Caco-2 (cell line): ENCODE data around the gene ZBTB42. TPM values are rescaled to one million over a fixed set of nuclear protein-coding genes. Genes with fewer than 3 reads are reported as not detected.
A peak's percentile ranks its signal among the peaks of the same experiment; 100 is the strongest.

Experiments
- BruUV-seq: library from RNA; stranded (reverse); fragments of 400-500 nt; replicated peaks from 2 replicates; lab custom pipeline; 2021; lab: Mats Ljungman, UMichigan
- CTCF ChIA-PET: fragments of 300-600 bp; sonication (Branson Sonifier 250); formaldehyde crosslinking; loops from one replicate; lab custom pipeline; 2022; ENCODE audit warnings: antibody characterized with exemption; lab: Charles Lee
- POLR2A ChIA-PET: fragments of 300-600 bp; sonication (Branson Sonifier 250); formaldehyde crosslinking; loops from one replicate; lab custom pipeline; 2022; ENCODE audit warnings: antibody characterized with exemption; lab: Charles Lee
- DNase-seq, 2 experiments: peaks; one replicate each; pipeline versions ENCODE4 v3.0.0 to v3.0.0-alpha.2; 2020 to 2022
- H3K27me3 ChIP-seq: replicated peaks from 2 replicates; pipeline ENCODE4 v1.6.0; 2011; ENCODE audit warnings: low read length; ENCODE audit not compliant: control insufficient read depth, insufficient read depth
- H3K36me3 ChIP-seq: 2 replicates; pipeline ENCODE4 v1.5.1; 2011; ENCODE audit warnings: low read length; ENCODE audit not compliant: control insufficient read depth, insufficient read depth
- H3K4me1 ChIP-seq: fragments of 250-450 bp; sonication (Bioruptor Pico); 2 replicates; pipeline ENCODE4 v1.5.1; 2020; ENCODE audit warnings: mild to moderate bottlenecking
- H3K4me3 ChIP-seq: 2 replicates; pipeline ENCODE4 v1.5.1; 2011; ENCODE audit warnings: low read depth, mild to moderate bottlenecking, control low read depth, low read length
- H3K9me3 ChIP-seq: fragments of 250-450 bp; sonication (Bioruptor Pico); 2 replicates; pipeline ENCODE4 v1.5.1; 2020; ENCODE audit warnings: mild to moderate bottlenecking, moderate library complexity
- H3K27ac Mint-ChIP-seq: one replicate; pipeline ENCODE4 v1.8.0; 2022; ENCODE audit warnings: mixed read lengths; ENCODE audit not compliant: unreplicated experiment
- H3K27me3 Mint-ChIP-seq: one replicate; pipeline ENCODE4 v1.8.0; 2022; ENCODE audit warnings: mixed read lengths; ENCODE audit not compliant: insufficient read depth, unreplicated experiment
- H3K36me3 Mint-ChIP-seq: one replicate; pipeline ENCODE4 v1.8.0; 2022; ENCODE audit warnings: mild to moderate bottlenecking, mixed read lengths; ENCODE audit not compliant: insufficient read depth, unreplicated experiment
- H3K4me1 Mint-ChIP-seq: one replicate; pipeline ENCODE4 v1.8.0; 2022; ENCODE audit warnings: low read depth, mixed read lengths; ENCODE audit not compliant: unreplicated experiment
- H3K4me3 Mint-ChIP-seq: one replicate; pipeline ENCODE4 v1.8.0; 2022; ENCODE audit warnings: mild to moderate bottlenecking, moderate library complexity, mixed read lengths; ENCODE audit not compliant: unreplicated experiment
- H3K9me3 Mint-ChIP-seq: one replicate; pipeline ENCODE4 v1.8.0; 2022; ENCODE audit warnings: mixed read lengths; ENCODE audit not compliant: unreplicated experiment
- CTCF ChIP-seq, 2 experiments: fragments of 200-600 bp in 1 of 2; IDR thresholded peaks; 1 replicate in 1 of 2; 2 replicates in 1 of 2; pipeline versions ENCODE4 v1.5.1 to v1.8.0; 2011 to 2022; ENCODE audit warnings: antibody characterized with exemption in 1 of 2, control low read depth in 1 of 2, inconsistent platforms in 1 of 2, low read depth in 1 of 2, low read length in 1 of 2, mild to moderate bottlenecking in 1 of 2, moderate library complexity in 1 of 2; ENCODE audit not compliant: insufficient read depth in 1 of 2, severe bottlenecking in 1 of 2, unreplicated experiment in 1 of 2
- intact Hi-C: fragments of 100-400 bp; cut with micrococcal nuclease; formaldehyde crosslinking; loops from one replicate; pipeline ENCODE4 v1.10.0; 2022; ENCODE audit not compliant: unreplicated experiment
- total RNA-seq: library from RNA; stranded (reverse); gene quantifications from 2 replicates; pipeline ENCODE4 v1.2.3, GENCODE V29; 2022

Gene ZBTB42
- total RNA-seq, 1 experiment from 2014 or later = 9.7 TPM

GRCh38 chr14:104795781-104796686, 4.9 kb upstream of the ZBTB42 start:
- H3K4me1 ChIP-seq = peaks cover 42% of the 10 kb centered on the region
- Mint-ChIP-seq H3K4me1 (no peaks in the 10 kb centered on the region), H3K27ac (peak overlapping the region; percentile 79), H3K27me3 (no peaks in the 10 kb centered on the region), H3K4me3 (peak overlapping the region; percentile 71), H3K9me3 (no peaks in the 10 kb centered on the region), H3K36me3 (peaks cover 7% of the 10 kb centered on the region)
- POLR2A ChIA-PET = interaction anchor here (0.6 kb wide), 1 partner anchor 30 kb away, joined by 4 read pairs; no protein-coding TSS in a partner anchor
- H3K36me3 ChIP-seq = no peaks in the 10 kb centered on the region
- no peak for TF ChIP-seq CTCF (IDR thresholded peaks at IDR 0.05; ENCODE audit: insufficient read depth in 1 of 2, low read depth in 1 of 2, low read length in 1 of 2, severe bottlenecking in 1 of 2, unreplicated experiment in 1 of 2)
- H3K4me3 ChIP-seq = peak overlapping the region; percentile 52
- no TSS peak for BruUV-seq
- intact Hi-C loops = no loop called here
- peak in 1 of 2 experiments; percentile 67 for DNase-seq
- CTCF ChIA-PET = interaction anchor here (0.9 kb wide), 1 partner anchor 27 kb away, joined by 3 read pairs; no protein-coding TSS in a partner anchor
- no peaks in the 10 kb centered on the region for H3K27me3 ChIP-seq
- no peaks in the 10 kb centered on the region for H3K9me3 ChIP-seq

GRCh38 chr14:104796687-104797081, 4.2 kb upstream of the ZBTB42 start:
- TF ChIP-seq CTCF (IDR thresholded peaks at IDR 0.05; ENCODE audit: insufficient read depth in 1 of 2, low read depth in 1 of 2, low read length in 1 of 2, severe bottlenecking in 1 of 2, unreplicated experiment in 1 of 2) = no peak
- intact Hi-C loops = no loop called here
- Mint-ChIP-seq H3K36me3 (peaks cover 8% of the 10 kb centered on the region), H3K4me1 (no peaks in the 10 kb centered on the region), H3K27me3 (no peaks in the 10 kb centered on the region), H3K4me3 (peak overlapping the region; percentile 71), H3K27ac (no peak overlapping the region), H3K9me3 (no peaks in the 10 kb centered on the region)
- DNase-seq = no peak
- no peak overlapping the region for H3K4me3 ChIP-seq
- CTCF ChIA-PET = no interaction called here
- H3K9me3 ChIP-seq = no peaks in the 10 kb centered on the region
- H3K36me3 ChIP-seq = no peaks in the 10 kb centered on the region
- H3K27me3 ChIP-seq = no peaks in the 10 kb centered on the region
- BruUV-seq = no TSS peak
- POLR2A ChIA-PET = no interaction called here
- peaks cover 46% of the 10 kb centered on the region for H3K4me1 ChIP-seq

GRCh38 chr14:104797115-104798044, 3.5 kb upstream of the ZBTB42 start:
- Histone ChIP-seq H3K27me3 (no peaks in the 10 kb centered on the region), H3K4me1 (peaks cover 51% of the 10 kb centered on the region), H3K36me3 (no peaks in the 10 kb centered on the region), H3K4me3 (no peak overlapping the region), H3K9me3 (no peaks in the 10 kb centered on the region)
- H3K27ac Mint-ChIP-seq = no peak overlapping the region
- no TSS peak for BruUV-seq
- H3K36me3 Mint-ChIP-seq = peaks cover 8% of the 10 kb centered on the region
- ChIA-PET POLR2A (no interaction called here), CTCF (interaction anchor here (1.0 kb wide), 1 partner anchor 29 kb away, joined by 3 read pairs; no protein-coding TSS in a partner anchor)
- no peaks in the 10 kb centered on the region for H3K4me1 Mint-ChIP-seq
- no peaks in the 10 kb centered on the region for H3K27me3 Mint-ChIP-seq
- no peaks in the 10 kb centered on the region for H3K9me3 Mint-ChIP-seq
- no peak for TF ChIP-seq CTCF (IDR thresholded peaks at IDR 0.05; ENCODE audit: insufficient read depth in 1 of 2, low read depth in 1 of 2, low read length in 1 of 2, severe bottlenecking in 1 of 2, unreplicated experiment in 1 of 2)
- DNase-seq = peak in 1 of 2 experiments; percentile 48
- intact Hi-C loops = no loop called here
- peak overlapping the region; percentile 71 for H3K4me3 Mint-ChIP-seq
